Activated CD4-positive, alpha-beta T cell treated with anti-CD3 and anti-CD28 coated beads, Interleukin-2, amount 50 U/mL, for 4 hours (primary cell): Measurements from ENCODE around the gene ST6GALNAC2.
"Not testable (repeated sequence)": the region's sequence is repeated elsewhere in the genome, so short reads cannot be mapped to it uniquely, and the experiment has no call there.

Experiments used
- DNase-seq, 2 experiments: peaks; one replicate each; pipeline ENCODE4 v3.0.0-alpha.2; 2020

The ST6GALNAC2 gene

GRCh38 chr17:76523084-76524037, 62.3 kb downstream of the ST6GALNAC2 start:
- peak; percentile 71 to 73 for DNase-seq

GRCh38 chr17:76521683-76522082, 64.0 kb downstream of the ST6GALNAC2 start:
- not testable (repeated sequence) for DNase-seq

- DNase-seq, result no peak
Observed at GRCh38 chr17:76521262-76521661, 64.4 kb downstream of the ST6GALNAC2 start.

- no peak for DNase-seq
Observed at GRCh38 chr17:76519048-76519966, 66.4 kb downstream of the ST6GALNAC2 start.

- no peak for DNase-seq
Observed at GRCh38 chr17:76517638-76518038, 68.0 kb downstream of the ST6GALNAC2 start.
